WTC11 (cell line): ENCODE measurements around the gene CD3E. TPM values are rescaled to one million over a fixed set of nuclear protein-coding genes. Genes with fewer than 3 reads are reported as not detected.

Source experiments
- ATAC-seq: fragments of 200-7000 bp; cut with Tn5 transposase; 2 replicates; pipeline ENCODE4 v1.10.0; 2021; ENCODE audit warnings: mild to moderate bottlenecking, moderate library complexity
- CTCF ChIA-PET: fragments of 300-600 bp; sonication (Branson Sonifier 250); formaldehyde crosslinking; loops from one replicate; lab custom pipeline; 2021; ENCODE audit warnings: antibody characterized with exemption; lab: Charles Lee
- POLR2A ChIA-PET: fragments of 350-600 bp; sonication (Branson Sonifier 250); formaldehyde crosslinking; loops from one replicate; lab custom pipeline; 2021; ENCODE audit warnings: antibody characterized with exemption; lab: Charles Lee
- DNase-seq: peaks from one replicate; pipeline ENCODE4 v3.0.0; 2021; ENCODE audit warnings: low spot score
- H3K27ac Mint-ChIP-seq: 2 replicates; pipeline ENCODE4 v1.8.0; 2021; ENCODE audit warnings: mixed read lengths
- H3K27me3 Mint-ChIP-seq: 2 replicates; pipeline ENCODE4 v1.8.0; 2021; ENCODE audit warnings: low read depth, mild to moderate bottlenecking, moderate library complexity, mixed read lengths
- H3K36me3 Mint-ChIP-seq: 2 replicates; pipeline ENCODE4 v1.8.0; 2021; ENCODE audit warnings: mixed read lengths
- H3K4me1 Mint-ChIP-seq: 2 replicates; pipeline ENCODE4 v1.8.0; 2022; ENCODE audit warnings: mixed read lengths
- H3K4me3 Mint-ChIP-seq: 2 replicates; pipeline ENCODE4 v1.8.0; 2021; ENCODE audit warnings: mild to moderate bottlenecking, moderate library complexity, mixed read lengths
- H3K9me3 Mint-ChIP-seq: 2 replicates; pipeline ENCODE4 v1.8.0; 2021; ENCODE audit warnings: mixed read lengths
- ATF3 ChIP-seq: sonication (generic); formaldehyde crosslinking; conservative IDR thresholded peaks from 2 replicates; pipeline ENCODE4 v1.8.1; 2022; ENCODE audit warnings: mild to moderate bottlenecking, missing genetic modification reagents
- ATF6 ChIP-seq: sonication (generic); formaldehyde crosslinking; IDR thresholded peaks from 2 replicates; pipeline ENCODE4 v1.8.1; 2023; ENCODE audit warnings: mild to moderate bottlenecking, missing genetic modification reagents
- CDX4 ChIP-seq: fragments of 250-450 bp; sonication (Bioruptor Pico); IDR thresholded peaks from 2 replicates; pipeline ENCODE4 v1.9.0; 2021; ENCODE audit warnings: moderate library complexity, mild to moderate bottlenecking, inconsistent platforms, borderline replicate concordance
- CREM ChIP-seq: sonication (generic); formaldehyde crosslinking; IDR thresholded peaks from 2 replicates; pipeline ENCODE4 v1.8.1; 2022; ENCODE audit warnings: mild to moderate bottlenecking, missing genetic modification reagents, moderate library complexity
- EMX1 ChIP-seq: fragments of 250-450 bp; sonication (Bioruptor Pico); IDR thresholded peaks from 2 replicates; pipeline ENCODE4 v1.8.0; 2021; ENCODE audit warnings: mild to moderate bottlenecking
- FOXJ3 ChIP-seq: sonication (generic); formaldehyde crosslinking; IDR thresholded peaks from 2 replicates; pipeline ENCODE4 v1.9.0; 2021; ENCODE audit warnings: missing genetic modification reagents, mild to moderate bottlenecking, borderline replicate concordance
- FOXK1 ChIP-seq: sonication (generic); formaldehyde crosslinking; IDR thresholded peaks from 2 replicates; pipeline ENCODE4 v1.8.0; 2022; ENCODE audit warnings: mild to moderate bottlenecking, moderate library complexity, missing genetic modification reagents
- FOXP1 ChIP-seq: sonication (generic); formaldehyde crosslinking; IDR thresholded peaks from 2 replicates; pipeline ENCODE4 v1.8.0; 2022; ENCODE audit warnings: missing genetic modification reagents, mild to moderate bottlenecking, moderate library complexity, borderline replicate concordance
- GRHL2 ChIP-seq: fragments of 250-450 bp; sonication (Bioruptor Pico); IDR thresholded peaks from 2 replicates; pipeline ENCODE4 v1.8.0; 2022; ENCODE audit warnings: mild to moderate bottlenecking, moderate library complexity; ENCODE audit not compliant: insufficient replicate concordance, severe bottlenecking
- KAT7 ChIP-seq: sonication (generic); formaldehyde crosslinking; IDR thresholded peaks from 2 replicates; pipeline ENCODE4 v1.8.1; 2023; ENCODE audit warnings: missing genetic modification reagents, mild to moderate bottlenecking, borderline replicate concordance
- MYBL2 ChIP-seq: sonication (generic); formaldehyde crosslinking; IDR thresholded peaks from 2 replicates; pipeline ENCODE4 v1.8.1; 2023; ENCODE audit warnings: mild to moderate bottlenecking, moderate library complexity, missing genetic modification reagents
- NFYB ChIP-seq: sonication (generic); formaldehyde crosslinking; conservative IDR thresholded peaks from 2 replicates; pipeline ENCODE4 v1.8.0; 2022; ENCODE audit warnings: low read depth, missing genetic modification reagents
- NR3C1 ChIP-seq: sonication (generic); formaldehyde crosslinking; conservative IDR thresholded peaks from 2 replicates; pipeline ENCODE4 v1.8.1; 2023; ENCODE audit warnings: low read depth, mild to moderate bottlenecking, missing genetic modification reagents
- RELA ChIP-seq: sonication (generic); formaldehyde crosslinking; IDR thresholded peaks from 2 replicates; pipeline ENCODE4 v1.8.1; 2022; ENCODE audit warnings: missing genetic modification reagents, mild to moderate bottlenecking, borderline replicate concordance
- TEAD1 ChIP-seq: sonication (generic); formaldehyde crosslinking; IDR thresholded peaks from 2 replicates; pipeline ENCODE4 v1.8.0; 2022; ENCODE audit warnings: mild to moderate bottlenecking, missing genetic modification reagents
- TEAD4 ChIP-seq: sonication (generic); formaldehyde crosslinking; IDR thresholded peaks from 2 replicates; pipeline ENCODE4 v1.8.0; 2022; ENCODE audit warnings: mild to moderate bottlenecking, missing genetic modification reagents
- ZNF219 ChIP-seq: sonication (generic); formaldehyde crosslinking; IDR thresholded peaks from 2 replicates; pipeline ENCODE4 v1.8.0; 2023; ENCODE audit warnings: missing genetic modification reagents, mild to moderate bottlenecking, borderline replicate concordance
- ZNF416 ChIP-seq: fragments of 250-450 bp; sonication (Bioruptor Pico); IDR thresholded peaks from 2 replicates; pipeline ENCODE4 v1.9.0; 2021; ENCODE audit warnings: mild to moderate bottlenecking, inconsistent platforms
- total RNA-seq: library from RNA; stranded (reverse); gene quantifications from 3 replicates; pipeline ENCODE4 v1.2.3, GENCODE V29; 2021
- TF ChIP-seq, protein P1 (sequence below): sonication (generic); formaldehyde crosslinking; IDR thresholded peaks from 2 replicates; pipeline ENCODE4 v1.8.1; 2023; ENCODE audit warnings: mild to moderate bottlenecking, moderate library complexity, missing genetic modification reagents
- TF ChIP-seq, protein P2 (sequence below): sonication (generic); formaldehyde crosslinking; IDR thresholded peaks from 2 replicates; pipeline ENCODE4 v1.8.1; 2023; ENCODE audit warnings: mild to moderate bottlenecking, missing genetic modification reagents, moderate library complexity

The CD3E gene
- total RNA-seq, 1 experiment from 2014 or later: 1.0 TPM

DNA sequence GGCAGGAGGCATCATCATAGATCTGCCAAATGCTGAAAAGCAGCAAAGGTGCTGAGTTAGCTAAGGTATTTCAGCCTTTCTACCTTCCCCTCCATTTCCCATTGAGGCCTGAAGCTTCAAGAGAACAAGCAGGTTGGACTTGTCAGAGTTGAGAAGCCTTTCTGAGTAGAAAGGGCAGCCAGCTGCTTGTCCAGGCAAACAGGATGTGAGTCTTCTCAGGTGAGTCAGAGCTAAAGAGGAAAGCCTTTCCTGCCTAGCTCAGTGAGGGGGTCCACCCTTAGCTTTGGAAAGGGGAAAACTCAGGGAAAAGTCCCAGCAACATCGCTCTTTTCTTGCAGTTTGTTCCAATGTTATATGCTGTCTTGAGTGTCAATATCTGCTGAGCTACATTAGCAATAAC is 27.2 kb upstream of the CD3E start (continued):
- TF ChIP-seq, protein P1, sequence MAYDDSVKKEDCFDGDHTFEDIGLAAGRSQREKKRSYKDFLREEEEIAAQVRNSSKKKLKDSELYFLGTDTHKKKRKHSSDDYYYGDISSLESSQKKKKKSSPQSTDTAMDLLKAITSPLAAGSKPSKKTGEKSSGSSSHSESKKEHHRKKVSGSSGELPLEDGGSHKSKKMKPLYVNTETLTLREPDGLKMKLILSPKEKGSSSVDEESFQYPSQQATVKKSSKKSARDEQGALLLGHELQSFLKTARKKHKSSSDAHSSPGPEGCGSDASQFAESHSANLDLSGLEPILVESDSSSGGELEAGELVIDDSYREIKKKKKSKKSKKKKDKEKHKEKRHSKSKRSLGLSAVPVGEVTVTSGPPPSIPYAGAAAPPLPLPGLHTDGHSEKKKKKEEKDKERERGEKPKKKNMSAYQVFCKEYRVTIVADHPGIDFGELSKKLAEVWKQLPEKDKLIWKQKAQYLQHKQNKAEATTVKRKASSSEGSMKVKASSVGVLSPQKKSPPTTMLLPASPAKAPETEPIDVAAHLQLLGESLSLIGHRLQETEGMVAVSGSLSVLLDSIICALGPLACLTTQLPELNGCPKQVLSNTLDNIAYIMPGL: no peak
- TF ChIP-seq CDX4 (CRISPR knock-in tag): no peak
- no peak for TF ChIP-seq ATF6 (CRISPR knock-in tag)
- TF ChIP-seq ZNF416: no peak

GRCh38 chr11:118281284-118281683 is 23.2 kb upstream of the CD3E start:
- Mint-ChIP-seq H3K4me1 (peaks cover 2% of the 10 kb centered on the region; the same call in 1 of the 2 replicates), H3K9me3 (no peaks in the 10 kb centered on the region), H3K27me3 (peaks cover 19% of the 10 kb centered on the region), H3K4me3 (no peak overlapping the region), H3K27ac (no peak overlapping the region), H3K36me3 (no peaks in the 10 kb centered on the region)
- ChIA-PET POLR2A (no interaction called here), CTCF (interaction anchor here (1.3 to 2.8 kb wide), 2 partner anchors 14 to 110 kb away, joined by 3 to 9 read pairs; no protein-coding TSS in a partner anchor)
- no peak for ATAC-seq
- no peak for DNase-seq
- TF ChIP-seq EMX1 (no peak), NR3C1 (no peak), KAT7 (CRISPR knock-in tag) (no peak), RELA (CRISPR knock-in tag) (no peak)

DNA sequence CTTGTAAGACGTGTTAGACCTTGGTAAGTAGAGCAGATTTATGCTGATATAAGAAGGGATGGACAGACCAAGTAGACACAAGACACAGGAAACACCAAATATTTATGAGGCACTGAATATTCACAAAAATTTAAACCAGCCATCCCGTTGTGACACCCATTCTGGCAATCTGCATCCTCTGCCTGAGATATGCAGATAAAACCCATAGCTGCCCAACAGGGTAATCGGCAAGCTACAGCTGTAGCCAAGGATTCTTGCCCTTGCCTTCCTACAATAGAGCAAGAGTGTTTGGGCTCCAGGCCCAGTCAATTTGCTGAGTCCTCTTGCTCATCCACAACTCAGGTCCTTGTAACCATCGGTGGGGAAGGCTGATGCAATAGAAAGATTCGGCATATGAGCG is 21.9 kb upstream of the CD3E start:
- Mint-ChIP-seq H3K36me3 (no peaks in the 10 kb centered on the region), H3K4me3 (no peak overlapping the region), H3K27ac (no peak overlapping the region), H3K4me1 (no peaks in the 10 kb centered on the region), H3K27me3 (peaks cover 18% of the 10 kb centered on the region), H3K9me3 (no peaks in the 10 kb centered on the region)
- CTCF ChIA-PET: interaction anchor here (1.3 to 3.4 kb wide), 3 partner anchors 13 to 112 kb away, joined by 3 to 9 read pairs (median 3); no protein-coding TSS in a partner anchor
- no peak for TF ChIP-seq GRHL2
- TF ChIP-seq NFYB (CRISPR knock-in tag): no peak
- no peak for TF ChIP-seq FOXJ3 (CRISPR knock-in tag)
- no peak for TF ChIP-seq ATF3 (CRISPR knock-in tag)
- TF ChIP-seq, protein P2, sequence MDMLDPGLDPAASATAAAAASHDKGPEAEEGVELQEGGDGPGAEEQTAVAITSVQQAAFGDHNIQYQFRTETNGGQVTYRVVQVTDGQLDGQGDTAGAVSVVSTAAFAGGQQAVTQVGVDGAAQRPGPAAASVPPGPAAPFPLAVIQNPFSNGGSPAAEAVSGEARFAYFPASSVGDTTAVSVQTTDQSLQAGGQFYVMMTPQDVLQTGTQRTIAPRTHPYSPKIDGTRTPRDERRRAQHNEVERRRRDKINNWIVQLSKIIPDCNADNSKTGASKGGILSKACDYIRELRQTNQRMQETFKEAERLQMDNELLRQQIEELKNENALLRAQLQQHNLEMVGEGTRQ (CRISPR knock-in tag): no peak
- no peak for TF ChIP-seq FOXP1 (CRISPR knock-in tag)
- no peak for TF ChIP-seq TEAD4
- TF ChIP-seq CREM (CRISPR knock-in tag): no peak
- TF ChIP-seq, protein P1: no peak
- TF ChIP-seq ZNF219 (CRISPR knock-in tag): no peak
- TF ChIP-seq TEAD1: no peak
- no peak for TF ChIP-seq FOXK1
- no peak for TF ChIP-seq MYBL2
- POLR2A ChIA-PET: no interaction called here
- ATAC-seq (no peak), DNase-seq (no peak)
